Non-pigmented ciliary epithelial cell (primary cell): Measurements from ENCODE around the gene KLHL25.

Source experiments
- DNase-seq: peaks from one replicate; pipeline ENCODE4 v3.0.0-alpha.2; 2010; ENCODE audit warnings: low read depth

The KLHL25 gene

GRCh38 chr15:85773970-85774369 lies 20.8 kb downstream of the KLHL25 start:
- DNase-seq = no peak

- DNase-seq = no peak
Measured at GRCh38 chr15:85773249-85773648, 21.5 kb downstream of the KLHL25 start.

GRCh38 chr15:85772668-85773067 lies 22.1 kb downstream of the KLHL25 start:
- DNase-seq = no peak

GRCh38 chr15:85771781-85772445 lies 22.8 kb downstream of the KLHL25 start:
- DNase-seq = no peak

- DNase-seq = no peak
Measured at GRCh38 chr15:85771271-85771670, 23.5 kb downstream of the KLHL25 start.

- DNase-seq = no peak
Measured at GRCh38 chr15:85770096-85771041, 24.4 kb downstream of the KLHL25 start.

- DNase-seq = no peak
Measured at GRCh38 chr15:85769182-85769900, 25.4 kb downstream of the KLHL25 start.

- no peak for DNase-seq
Measured at GRCh38 chr15:85768595-85769168, 26.0 kb downstream of the KLHL25 start.

- no peak for DNase-seq
Measured at GRCh38 chr15:85767785-85768529, 26.8 kb downstream of the KLHL25 start.

GRCh38 chr15:85766001-85766831 lies 28.5 kb downstream of the KLHL25 start:
- no peak for DNase-seq

- no peak for DNase-seq
Measured at GRCh38 chr15:85764649-85765277, 30.0 kb downstream of the KLHL25 start.

GRCh38 chr15:85763673-85764633 lies 30.8 kb downstream of the KLHL25 start:
- no peak for DNase-seq

- DNase-seq = no peak
Measured at GRCh38 chr15:85763157-85763556, 31.6 kb downstream of the KLHL25 start.

- DNase-seq = no peak
Measured at GRCh38 chr15:85762756-85763127, 32.0 kb downstream of the KLHL25 start.

GRCh38 chr15:85762039-85762755 lies 32.5 kb downstream of the KLHL25 start:
- DNase-seq = no peak

- DNase-seq = no peak
Measured at GRCh38 chr15:85761635-85762034, 33.1 kb downstream of the KLHL25 start.

GRCh38 chr15:85760531-85761371 lies 34.0 kb downstream of the KLHL25 start:
- no peak for DNase-seq
